Activated B cell treated with CpG ODN at 0.5 μM for 24 hours (primary cell): ENCODE measurements around the gene DNAJC5. TPM values are rescaled to one million over a fixed set of nuclear protein-coding genes. Genes with fewer than 3 reads are reported as not detected.

ENCODE experiments used
- ATAC-seq: fragments of 200-7000 bp; cut with Tn5 transposase; one replicate; pipeline ENCODE4 v1.10.0; 2021; ENCODE audit warnings: low read depth, mild to moderate bottlenecking, moderate library complexity
- CTCF ChIA-PET: fragments of 350-600 bp; sonication (Branson Sonifier 250); formaldehyde crosslinking; loops from one replicate; lab custom pipeline; 2021; ENCODE audit warnings: antibody characterized with exemption; lab: Charles Lee
- POLR2A ChIA-PET: fragments of 350-600 bp; sonication (Branson Sonifier 250); formaldehyde crosslinking; loops from one replicate; lab custom pipeline; 2021; ENCODE audit warnings: antibody characterized with exemption; lab: Charles Lee
- DNase-seq: peaks from one replicate; pipeline ENCODE4 v3.0.0; 2022
- H3K27ac Mint-ChIP-seq: one replicate; pipeline ENCODE4 v1.8.0; 2020; ENCODE audit warnings: mixed read lengths
- H3K27me3 Mint-ChIP-seq: one replicate; pipeline ENCODE4 v1.8.0; 2021; ENCODE audit warnings: mixed read lengths
- H3K36me3 Mint-ChIP-seq: one replicate; pipeline ENCODE4 v1.8.0; 2021; ENCODE audit warnings: low read depth, mixed read lengths
- H3K4me1 Mint-ChIP-seq: one replicate; pipeline ENCODE4 v1.8.0; 2021; ENCODE audit warnings: mixed read lengths
- H3K4me3 Mint-ChIP-seq: one replicate; pipeline ENCODE4 v1.8.0; 2020; ENCODE audit warnings: mild to moderate bottlenecking, mixed read lengths
- H3K9me3 Mint-ChIP-seq: one replicate; pipeline ENCODE4 v1.8.0; 2020; ENCODE audit warnings: mixed read lengths
- CTCF ChIP-seq: fragments of 200-600 bp; IDR thresholded peaks from one replicate; pipeline ENCODE4 v1.8.0; 2022; ENCODE audit warnings: antibody characterized with exemption, mild to moderate bottlenecking
- intact Hi-C: fragments of 100-400 bp; cut with micrococcal nuclease; formaldehyde crosslinking; loops from one replicate; pipeline ENCODE4 v1.15.1; 2024
- total RNA-seq: library from RNA; stranded (reverse); gene quantifications from 2 replicates; pipeline ENCODE4 v1.2.3, GENCODE V29; 2022

DNAJC5 gene
- total RNA-seq, 1 donor from 2014 or later, result 28.6 TPM

- Mint-ChIP-seq H3K4me1 (peaks cover 50% of the 10 kb centered on the region), H3K27ac (peak within 1 kb of the TSS; percentile 94), H3K9me3 (no peaks in the 10 kb centered on the region), H3K4me3 (peak within 1 kb of the TSS; percentile 92), H3K27me3 (no peaks in the 10 kb centered on the region), H3K36me3 (peaks cover 30% of the 10 kb centered on the region)
- no peak for TF ChIP-seq CTCF
- DNase-seq, result peak; percentile 67
- POLR2A ChIA-PET, result interaction anchor here (0.8 to 3.9 kb wide), 15 partner anchors 24 to 459 kb away, joined by 3 to 28 read pairs (median 6); partner anchors contain the start of genes ARFRP1, OPRL1, PPDPF and PTK6
- ATAC-seq, result peak; percentile 52
- intact Hi-C loops, result loop anchor here (1.0 to 5.0 kb wide), 5 partner anchors 59 to 459 kb away; partner anchors contain the start of genes PPDPF, RGS19 and RTEL1
- CTCF ChIA-PET, result interaction anchor here (0.8 to 2.3 kb wide), 10 partner anchors 16 to 442 kb away, joined by 3 to 19 read pairs (median 4); partner anchors contain the start of genes ARFRP1, LKAAEAR1, PTK6 and TPD52L2
Measured at GRCh38 chr20:63979557-63980316, 84.8 kb downstream of the DNAJC5 start, which contains the start of gene SAMD10. TSS of gene SAMD10 (minus strand) at chr20:63979642. CDS start at chr20:63979467, 175 bp downstream.

- DNase-seq (no peak), ATAC-seq (no peak)
- Mint-ChIP-seq H3K27ac (peak overlapping the region; percentile 94), H3K36me3 (peaks cover 33% of the 10 kb centered on the region), H3K4me1 (peaks cover 50% of the 10 kb centered on the region), H3K27me3 (no peaks in the 10 kb centered on the region), H3K4me3 (peak overlapping the region; percentile 92), H3K9me3 (no peaks in the 10 kb centered on the region)
- TF ChIP-seq CTCF, result no peak
- POLR2A ChIA-PET, result interaction anchor here (0.6 to 3.9 kb wide), 17 partner anchors 23 to 459 kb away, joined by 3 to 28 read pairs (median 6); partner anchors contain the start of genes ARFRP1, HELZ2, OPRL1 and PPDPF
- CTCF ChIA-PET, result interaction anchor here (0.8 to 2.3 kb wide), 11 partner anchors 16 to 443 kb away, joined by 3 to 19 read pairs (median 3); partner anchors contain the start of genes ARFRP1, LKAAEAR1, PTK6 and RTEL1
- intact Hi-C loops, result loop anchor here (1.0 to 5.0 kb wide), 4 partner anchors 58 to 323 kb away; partner anchors contain the start of genes RGS19 and RTEL1
Measured at GRCh38 chr20:63980317-63980805, 85.4 kb downstream of the DNAJC5 start.

- CTCF ChIA-PET, result interaction anchor here (0.6 to 2.3 kb wide), 13 partner anchors 8 to 444 kb away, joined by 3 to 19 read pairs (median 4); partner anchors contain the start of genes ARFRP1, LKAAEAR1, PTK6 and RTEL1
- no peaks in the 10 kb centered on the region for H3K27me3 Mint-ChIP-seq
- intact Hi-C loops, result loop anchor here (1.0 to 5.0 kb wide), 8 partner anchors 25 to 324 kb away; partner anchors contain the start of genes RGS19, RTEL1, TCEA2 and TPD52L2
Measured at GRCh38 chr20:63980806-63981728, 86.1 kb downstream of the DNAJC5 start, which contains the start of gene PRPF6. TSS of gene PRPF6 (plus strand) at chr20:63981132. CDS start at chr20:63981246, 114 bp downstream.

More at GRCh38 chr20:63980806-63981728, 86.1 kb downstream of the DNAJC5 start, which contains the start of gene PRPF6:
- no peaks in the 10 kb centered on the region for H3K9me3 Mint-ChIP-seq
- peak; percentile 25 for TF ChIP-seq CTCF
- H3K4me1 Mint-ChIP-seq, result peaks cover 50% of the 10 kb centered on the region
- ATAC-seq (peak; percentile 65), DNase-seq (peak; percentile 90)
- H3K4me3 Mint-ChIP-seq, result peak within 1 kb of the TSS; percentile 92
- H3K27ac Mint-ChIP-seq, result peak within 1 kb of the TSS; percentile 94
- POLR2A ChIA-PET, result interaction anchor here (0.6 to 3.9 kb wide), 17 partner anchors 22 to 460 kb away, joined by 3 to 28 read pairs (median 6); partner anchors contain the start of genes ARFRP1, HELZ2, OPRL1 and PPDPF
- peaks cover 38% of the 10 kb centered on the region for H3K36me3 Mint-ChIP-seq
